Stimulated activated CD4-positive, alpha-beta T cell treated with anti-CD3 and anti-CD28 coated beads, Interleukin-15, amount 100 ng/mL, for 1 hour (primary cell): ENCODE data around the gene EEF2K.

Experiments used
- DNase-seq, 2 donors: peaks; one replicate each; pipeline ENCODE4 v3.0.0-alpha.2; 2020; ENCODE audit warnings: low read depth in 1 of 2, low spot score in 1 of 2

The EEF2K gene

DNA sequence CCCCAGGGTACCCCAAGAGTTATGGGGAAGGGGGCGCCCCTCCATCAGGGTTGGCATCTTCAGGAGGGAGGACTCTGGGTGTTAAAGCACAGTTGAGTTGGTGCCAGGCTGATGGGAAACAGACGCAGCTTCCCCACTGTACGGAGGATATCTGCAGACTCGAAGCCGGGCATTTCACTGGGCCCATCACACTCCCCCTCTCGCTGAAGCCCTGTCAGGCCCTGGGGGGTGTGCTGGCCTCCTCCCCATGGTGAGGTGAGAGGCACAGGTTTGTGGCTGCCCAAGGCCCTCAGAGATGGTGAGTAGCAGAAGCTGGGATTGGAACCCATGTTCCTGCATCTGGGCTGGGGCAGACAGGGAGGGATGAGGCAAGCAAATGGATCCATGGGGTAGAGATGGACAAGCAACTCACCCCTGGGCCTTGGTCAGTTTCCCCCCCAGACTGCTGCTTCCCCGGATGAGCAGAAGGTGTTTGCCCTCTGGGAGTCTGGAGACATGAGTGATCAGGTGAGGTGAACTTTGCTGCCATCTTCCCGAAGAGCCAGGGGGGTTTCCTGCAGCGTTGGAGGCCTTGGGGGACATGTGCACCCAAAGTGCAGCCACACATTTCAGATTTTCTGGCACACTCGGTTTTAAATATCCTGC, 122.1 kb downstream of the EEF2K start:
- no peak for DNase-seq

- DNase-seq = no peak
Measured at GRCh38 chr16:22329199-22329695, 123.2 kb downstream of the EEF2K start.

GRCh38 chr16:22330326-22330725, 124.2 kb downstream of the EEF2K start:
- DNase-seq = no peak

DNA sequence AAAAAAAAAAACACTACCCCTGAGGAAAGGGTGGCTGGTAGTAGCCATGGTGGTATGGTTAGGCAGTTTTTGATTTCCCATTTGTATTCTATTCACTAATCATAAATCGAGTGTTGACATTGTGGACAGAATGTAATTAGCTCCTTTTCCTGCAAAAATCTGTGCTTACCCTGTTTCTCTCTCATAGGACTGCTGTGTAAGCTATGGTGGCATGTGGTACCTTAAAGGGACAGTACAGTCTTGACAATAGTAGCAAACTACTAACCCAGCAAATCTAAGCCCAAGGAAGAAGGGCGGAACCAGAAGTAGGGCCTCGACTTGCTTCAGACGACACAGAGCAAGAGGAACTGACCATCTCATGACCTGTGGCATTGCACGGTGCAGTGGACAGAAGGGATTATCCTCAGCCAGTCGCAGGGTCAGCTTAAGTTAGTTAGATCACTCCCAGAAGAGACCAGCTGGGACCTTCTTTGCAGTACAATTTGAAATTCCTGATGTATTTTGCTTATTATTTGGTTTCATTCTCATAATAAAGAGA, 127.4 kb downstream of the EEF2K start:
- no peak for DNase-seq

GRCh38 chr16:22335668-22336246, 129.7 kb downstream of the EEF2K start:
- DNase-seq = no peak

GRCh38 chr16:22336581-22336980, 130.5 kb downstream of the EEF2K start:
- no peak for DNase-seq

DNA sequence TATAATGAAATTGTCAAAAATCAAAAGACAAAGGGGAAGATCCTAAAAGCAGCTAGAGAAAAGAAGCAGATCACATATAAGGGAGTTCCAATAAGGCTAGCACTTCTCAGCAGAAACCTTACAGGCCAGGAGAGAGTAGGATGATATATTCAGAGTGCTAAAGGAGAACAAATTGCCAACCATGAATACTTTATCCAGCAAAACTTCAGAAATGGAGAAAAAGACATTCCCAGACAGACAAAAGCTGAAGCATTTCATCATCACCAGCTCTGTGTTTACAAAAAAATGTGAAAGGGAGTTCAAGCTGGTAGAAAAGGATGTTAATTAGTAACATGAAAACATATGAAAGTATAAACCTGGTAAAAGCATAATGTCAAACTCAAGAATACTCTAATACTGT, 131.0 kb downstream of the EEF2K start:
- DNase-seq = no peak

- DNase-seq = no peak
Measured at GRCh38 chr16:22337849-22338635, 132.0 kb downstream of the EEF2K start.
